Heart left ventricle (tissue), 16 donors: ENCODE results near the gene WLS. TPM values are rescaled to one million over a fixed set of nuclear protein-coding genes. Genes with fewer than 3 reads are reported as not detected.

Experiments
- ATAC-seq, 4 donors: fragments of 200-7000 bp; cut with Tn5 transposase; one replicate each; pipeline ENCODE4 v1.9.1; 2020 to 2022; ENCODE audit warnings: moderate library complexity in 4 of 4, mild to moderate bottlenecking in 3 of 4, moderate number of reproducible peaks in 1 of 4
- DNase-seq, 5 donors: peaks; one replicate each; pipeline ENCODE4 v3.0.0-alpha.2; 2020
- H3K27ac ChIP-seq, 12 donors: fragments of 200-600 bp; sonication (generic) in 4 of 12; one replicate each; pipeline versions ENCODE4 v1.5.0 to v1.8.0; 2016 to 2022; ENCODE audit warnings: mild to moderate bottlenecking in 2 of 12
- H3K27me3 ChIP-seq, 9 donors: fragments of 200-600 bp; sonication (generic) in 2 of 9; one replicate each; pipeline versions ENCODE4 v1.5.1 to v1.8.0; 2016 to 2022; ENCODE audit warnings: mild to moderate bottlenecking in 3 of 9
- H3K36me3 ChIP-seq, 9 donors: fragments of 200-600 bp; sonication (generic) in 2 of 9; one replicate each; pipeline versions ENCODE4 v1.5.0 to v1.8.0; 2018 to 2022; ENCODE audit warnings: mild to moderate bottlenecking in 2 of 9
- H3K4me1 ChIP-seq, 12 donors: fragments of 200-600 bp; sonication (generic) in 4 of 12; one replicate each; pipeline versions ENCODE4 v1.5.0 to v1.8.0; 2016 to 2022; ENCODE audit warnings: mild to moderate bottlenecking in 3 of 12
- H3K4me3 ChIP-seq, 12 donors: fragments of 200-600 bp; sonication (generic) in 4 of 12; one replicate each; pipeline versions ENCODE4 v1.5.0 to v1.8.0; 2017 to 2022; ENCODE audit warnings: mild to moderate bottlenecking in 9 of 12, moderate library complexity in 4 of 12
- H3K9me3 ChIP-seq, 12 donors: fragments of 200-600 bp; sonication (generic) in 4 of 12; one replicate each; pipeline versions ENCODE4 v1.5.0 to v1.8.0; 2016 to 2022; ENCODE audit warnings: mild to moderate bottlenecking in 1 of 12
- CTCF ChIP-seq, 12 donors: fragments of 200-600 bp; sonication (generic) in 4 of 12; IDR thresholded peaks; one replicate each; pipeline versions ENCODE4 v1.5.0 to v1.8.0; 2018 to 2022; ENCODE audit warnings: antibody characterized with exemption in 12 of 12, mild to moderate bottlenecking in 5 of 12
- POLR2A ChIP-seq, 2 donors: fragments of 450-650 bp; IDR thresholded peaks; one replicate each; pipeline ENCODE4 v1.6.1; 2017; ENCODE audit warnings: antibody characterized with exemption in 2 of 2, mild to moderate bottlenecking in 2 of 2, moderate library complexity in 2 of 2
- WGBS, 4 donors: extraction: QIAGEN DNeasy Blood & Tissue Kit in 2 of 4; methylation state at CpG; one replicate each; pipeline versions ENCODE4 v1.1.5 to v1.1.7; 2013 to 2018; 5-methylcytosine and 5-hydroxymethylcytosine counted together
- intact Hi-C, 10 donors: fragments of 100-400 bp; cut with DNase I; formaldehyde crosslinking; loops; one replicate each; pipeline versions ENCODE4 v1.11.1 to v1.14.2; 2022
- polyA plus RNA-seq, 2 donors: library from polyadenylated mRNA; stranded (reverse); fragments of 200-250 nt; gene quantifications; one replicate each; pipeline ENCODE4 v1.2.3, GENCODE V29; 2013
- total RNA-seq, 9 donors: library from RNA; depleted of rRNA in 2 of 9; stranded (reverse); fragments of >200 nt in 2 of 9; fragmentation: NEBNext Ultra II Directional in 3 of 9; extraction: Animal tissue kit (Norgen Biotek cat#: 25700) in 3 of 9; gene quantifications; one replicate each; pipeline versions ENCODE4 v1.1.0 to v1.2.4, GENCODE V29; 2016 to 2023
- donor health status: ischemic (EF 13 %, LVEDD 7.1; RV severe dilation, severe dysfunction).
- donor health status: healthy with polysubstance abuse.
- donor health status: DM: no; HTN: yes; CAD: no.
- donor health status: DM: no; HTN: no; CAD: no.
- donor health status: ischemic (EF 25% LVEDD 6.9; RV normal size, moderate dysfunction).
- donor health status: ischemic (EF 25% LVEDD 5.7; RV mildly dilated, moderate dysfunction).
- donor health status: healthy.
- donor health status: DM: yes; HTN: yes; CAD: no.
- donor health status: ischemic (EF 35%, LVEDD 5.7; RV mildly dilated, moderate dysfunction).
- donor health status: nonischemic (EF 11% LVEDD 7.7; RV severe dilation, severe dysfunction).
- donor health status: DM: yes; HTN: yes; CAD: no.
- donor health status: PGD.
- donor health status: ischemic (EF 29% LVEDD 5.4; RV normal size, mild dysfunction).
- donor health status: nonischemic (EF 23%, LVEDD 6.1; RV moderate dilation, normal function).

WLS gene
- total and polyA plus RNA-seq, 11 donors, result 36.5 to 115 (median 101) TPM

GRCh38 chr1:68197891-68198290, 34.4 kb downstream of the WLS start:
- 67 to 84% (median 76%) methylated on average over 1 of the region's 1 CpG for WGBS, 4 donors

GRCh38 chr1:68197461-68197860, 34.9 kb downstream of the WLS start:
- peak; percentile 27 to 74 (median 62) for ATAC-seq
- Histone ChIP-seq H3K9me3 (no peaks in the 10 kb centered on the region), H3K36me3 (peaks cover 0 to 12% (median 0%) of the 10 kb centered on the region in 9 donors), H3K4me1 (peaks cover 0 to 60% (median 25%) of the 10 kb centered on the region in 12 donors), H3K27ac (peak overlapping the region in 10 of 12 donors; percentile 17 to 65 (median 38)), H3K27me3 (no peaks in the 10 kb centered on the region), H3K4me3 (no peak overlapping the region)
- no peak for DNase-seq
- intact Hi-C loops, result no loop called here
- TF ChIP-seq CTCF (IDR thresholded peaks at IDR 0.05), result no peak
- TF ChIP-seq POLR2A (IDR thresholded peaks at IDR 0.05), result no peak
- WGBS, 4 donors, result 48 to 56% (median 51%) methylated on average over 2 of the region's 2 CpGs

More at GRCh38 chr1:68197891-68198290, 34.4 kb downstream of the WLS start:
- TF ChIP-seq CTCF (IDR thresholded peaks at IDR 0.05) (no peak), POLR2A (IDR thresholded peaks at IDR 0.05) (no peak)
- Histone ChIP-seq H3K4me1 (peaks cover 0 to 65% (median 25%) of the 10 kb centered on the region in 12 donors), H3K27ac (peak overlapping the region in 10 of 12 donors; percentile 17 to 65 (median 38)), H3K27me3 (no peaks in the 10 kb centered on the region), H3K9me3 (no peaks in the 10 kb centered on the region), H3K36me3 (peaks cover 0 to 9% (median 0%) of the 10 kb centered on the region in 9 donors), H3K4me3 (no peak overlapping the region)
- intact Hi-C loops, result no loop called here
- ATAC-seq (peak; percentile 58 to 75 (median 66)), DNase-seq (no peak)

- H3K27ac ChIP-seq, result peak overlapping the region in 10 of 12 donors; percentile 17 to 65 (median 38)
- DNase-seq (no peak), ATAC-seq (no peak)
- WGBS, 4 donors, result 52 to 65% (median 56%) methylated on average over 3 of the region's 3 CpGs
- no peak for TF ChIP-seq POLR2A (IDR thresholded peaks at IDR 0.05)
- no peak for TF ChIP-seq CTCF (IDR thresholded peaks at IDR 0.05)
- no peaks in the 10 kb centered on the region for H3K9me3 ChIP-seq
- H3K4me3 ChIP-seq, result no peak overlapping the region
- H3K27me3 ChIP-seq, result no peaks in the 10 kb centered on the region
- intact Hi-C loops, result no loop called here
- peaks cover 0 to 20% (median 3%) of the 10 kb centered on the region in 9 donors for H3K36me3 ChIP-seq
- H3K4me1 ChIP-seq, result peaks cover 0 to 53% (median 23%) of the 10 kb centered on the region in 12 donors
These were observed 35.6 kb downstream of the WLS start for GRCh38 chr1:68196676-68197075.

- intact Hi-C loops, result no loop called here
- peaks cover 0 to 58% (median 10%) of the 10 kb centered on the region in 9 donors for H3K36me3 ChIP-seq
- DNase-seq (no peak), ATAC-seq (no peak)
- no peaks in the 10 kb centered on the region for H3K9me3 ChIP-seq
- TF ChIP-seq POLR2A (IDR thresholded peaks at IDR 0.05) (no peak), CTCF (IDR thresholded peaks at IDR 0.05) (no peak)
- 93 to 99% (median 95%) methylated on average over 2 of the region's 2 CpGs for WGBS, 4 donors
- H3K4me1 ChIP-seq, result peaks cover 0 to 12% (median 1%) of the 10 kb centered on the region in 12 donors
- H3K4me3 ChIP-seq, result no peak overlapping the region
- H3K27me3 ChIP-seq, result no peaks in the 10 kb centered on the region
- no peak overlapping the region for H3K27ac ChIP-seq
These were observed 40.6 kb downstream of the WLS start for GRCh38 chr1:68191717-68192116.
